GM23338 (cell line): Measurements from ENCODE around the gene R3HDM2. TPM values are rescaled to one million over a fixed set of nuclear protein-coding genes. Genes with fewer than 3 reads are reported as not detected.

Source experiments
- ATAC-seq: fragments of 200-7000 bp; cut with Tn5 transposase; 3 replicates; pipeline ENCODE4 v1.9.1; 2020
- DNase-seq: peaks from one replicate; pipeline ENCODE4 v3.0.0-alpha.2; 2015; ENCODE audit warnings: low spot score
- H2AFZ ChIP-seq: fragments of 200-600 bp; sonication (generic); 2 replicates; pipeline ENCODE4 v1.8.0; 2016; ENCODE audit warnings: antibody characterized with exemption, mild to moderate bottlenecking, moderate library complexity
- H3F3A ChIP-seq: fragments of 200-600 bp; sonication (generic); replicated peaks from 2 replicates; pipeline ENCODE4 v1.8.0; 2017; ENCODE audit warnings: antibody characterized with exemption, mixed run types, low read depth
- H3K27ac ChIP-seq: fragments of 200-600 bp; sonication (generic); 2 replicates; pipeline ENCODE4 v1.6.1; 2016; ENCODE audit warnings: low read depth
- H3K27me3 ChIP-seq: fragments of 200-600 bp; sonication (generic); 2 replicates; pipeline ENCODE4 v1.8.0; 2016; ENCODE audit warnings: mild to moderate bottlenecking, mixed run types, moderate library complexity; ENCODE audit not compliant: insufficient read depth
- H3K36me3 ChIP-seq: fragments of 200-600 bp; sonication (generic); 2 replicates; pipeline ENCODE4 v1.8.0; 2016; ENCODE audit warnings: mild to moderate bottlenecking; ENCODE audit not compliant: insufficient read depth
- H3K4me1 ChIP-seq: fragments of 200-600 bp; sonication (generic); 2 replicates; pipeline ENCODE4 v1.8.0; 2016; ENCODE audit warnings: mild to moderate bottlenecking, moderate library complexity; ENCODE audit not compliant: insufficient read depth
- H3K4me2 ChIP-seq: fragments of 200-600 bp; sonication (generic); 2 replicates; pipeline ENCODE4 v1.7.1; 2017; ENCODE audit warnings: mixed run types
- H3K4me3 ChIP-seq: fragments of 200-600 bp; sonication (generic); 2 replicates; pipeline ENCODE4 v1.6.1; 2016; ENCODE audit warnings: mixed run types
- H3K79me2 ChIP-seq: fragments of 200-600 bp; sonication (generic); replicated peaks from 2 replicates; pipeline ENCODE4 v1.8.0; 2017; ENCODE audit warnings: mild to moderate bottlenecking; ENCODE audit not compliant: insufficient read depth
- H3K9me2 ChIP-seq: fragments of 200-600 bp; sonication (generic); 2 replicates; pipeline ENCODE4 v1.8.0; 2017; ENCODE audit not compliant: insufficient read depth
- H4K20me1 ChIP-seq: fragments of 200-600 bp; sonication (generic); replicated peaks from 2 replicates; pipeline ENCODE4 v1.8.0; 2017; ENCODE audit warnings: mild to moderate bottlenecking; ENCODE audit not compliant: insufficient read depth
- H3K27ac Mint-ChIP-seq: 2 replicates; pipeline ENCODE4 v1.8.0; 2020; ENCODE audit warnings: inconsistent platforms, mild to moderate bottlenecking, moderate library complexity, mixed read lengths
- H3K27me3 Mint-ChIP-seq: 3 replicates; pipeline ENCODE4 v1.8.0; 2022; ENCODE audit warnings: low read depth, mild to moderate bottlenecking, moderate library complexity, mixed read lengths, inconsistent platforms; ENCODE audit not compliant: insufficient read depth, poor library complexity
- H3K36me3 Mint-ChIP-seq: 3 replicates; pipeline ENCODE4 v1.8.0; 2021; ENCODE audit warnings: low read depth, mild to moderate bottlenecking, inconsistent platforms, moderate library complexity, mixed read lengths
- H3K4me1 Mint-ChIP-seq: 3 replicates; pipeline ENCODE4 v1.8.0; 2020; ENCODE audit warnings: mild to moderate bottlenecking, inconsistent platforms, mixed read lengths
- H3K4me3 Mint-ChIP-seq: 3 replicates; pipeline ENCODE4 v1.8.0; 2021; ENCODE audit warnings: moderate library complexity, mild to moderate bottlenecking, inconsistent platforms, mixed read lengths
- H3K9me3 Mint-ChIP-seq: 3 replicates; pipeline ENCODE4 v1.8.0; 2020; ENCODE audit warnings: moderate library complexity, mild to moderate bottlenecking, inconsistent platforms, mixed read lengths
- CREB1 ChIP-seq: fragments of 250-450 bp; sonication (Bioruptor Pico); IDR thresholded peaks from 2 replicates; pipeline ENCODE4 v1.5.0; 2020; ENCODE audit warnings: low read depth, mild to moderate bottlenecking, moderate library complexity
- EZH2 ChIP-seq: fragments of 200-600 bp; sonication (generic); IDR thresholded peaks from one replicate; pipeline ENCODE4 v1.8.0; 2017; ENCODE audit warnings: antibody characterized with exemption, mild to moderate bottlenecking, low read depth; ENCODE audit not compliant: unreplicated experiment
- EZH2phosphoT487 ChIP-seq: fragments of 200-600 bp; sonication (generic); IDR thresholded peaks from one replicate; pipeline ENCODE4 v1.8.1; 2018; ENCODE audit warnings: antibody characterized with exemption; ENCODE audit not compliant: unreplicated experiment
- NANOG ChIP-seq: IDR thresholded peaks from 2 replicates; pipeline ENCODE4 v1.6.1; 2016; ENCODE audit warnings: antibody characterized with exemption, borderline replicate concordance
- POLR2AphosphoS5 ChIP-seq: IDR thresholded peaks from 2 replicates; pipeline ENCODE4 v1.6.1; 2016; ENCODE audit warnings: antibody characterized with exemption, low read depth
- ZNF114 ChIP-seq: fragments of 250-450 bp; sonication (Bioruptor Pico); IDR thresholded peaks from 2 replicates; pipeline ENCODE4 v1.5.0; 2020; ENCODE audit warnings: mild to moderate bottlenecking, moderate library complexity
- ZNF331 ChIP-seq: fragments of 250-450 bp; sonication (Bioruptor Pico); IDR thresholded peaks from 2 replicates; pipeline ENCODE4 v1.5.0; 2020; ENCODE audit warnings: low read depth, mild to moderate bottlenecking, moderate library complexity
- polyA plus RNA-seq: library from polyadenylated mRNA; unstranded; fragments of >200 nt; fragmentation: Nextera tagmentation; extraction: Ambion mirVana; gene quantifications from 2 replicates; pipeline ENCODE4 v1.2.1, GENCODE V29; 2016
- total RNA-seq: library from RNA; depleted of rRNA; stranded (reverse); fragments of >200 nt; shearing (Covaris generic); gene quantifications from 2 replicates; pipeline ENCODE4 v1.2.3, GENCODE V29; 2014
- TF ChIP-seq, protein P1 (sequence below): fragments of 250-450 bp; sonication (Bioruptor Pico); IDR thresholded peaks from 2 replicates; pipeline ENCODE4 v1.5.0; 2020; ENCODE audit warnings: mild to moderate bottlenecking, moderate library complexity
- TF ChIP-seq, protein P2 (sequence below), 2 experiments: fragments of 200-600 bp in 1 of 2; sonication (generic) in 1 of 2; conservative IDR thresholded peaks; 2 replicates each; pipeline versions ENCODE4 v1.5.1 to v1.6.1; 2016 to 2017; ENCODE audit warnings: antibody characterized with exemption in 2 of 2, low read depth in 2 of 2, mild to moderate bottlenecking in 2 of 2, moderate library complexity in 1 of 2

The R3HDM2 gene
- total and polyA plus RNA-seq, 2 experiments from 2014 or later: 9.6 to 19.6 TPM

DNA sequence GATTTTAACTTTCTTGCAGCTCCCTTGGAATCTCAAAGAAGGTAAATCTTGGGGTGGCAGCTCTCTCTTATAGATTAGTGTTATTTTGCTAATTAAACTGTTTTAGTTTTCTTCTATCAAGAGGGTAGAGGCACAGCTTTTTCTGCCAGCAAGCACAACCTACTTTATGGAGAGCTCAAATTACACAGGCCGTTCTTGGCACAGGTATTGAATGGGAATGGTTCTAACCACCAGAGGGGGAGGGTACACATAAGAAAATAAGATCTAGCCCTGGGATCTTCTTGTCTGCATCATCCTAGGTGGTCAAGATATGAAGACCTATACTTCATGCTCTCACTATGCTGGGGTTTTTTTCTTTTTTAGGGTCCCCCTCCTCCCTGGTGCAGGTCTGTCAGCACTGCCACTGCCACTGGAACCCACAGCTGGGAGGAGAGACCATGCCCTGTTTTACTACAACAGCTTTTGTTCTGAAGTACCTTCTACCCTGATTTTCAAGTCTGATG lies 131.3 kb downstream of the R3HDM2 start (continued):
- TF ChIP-seq, protein P1, sequence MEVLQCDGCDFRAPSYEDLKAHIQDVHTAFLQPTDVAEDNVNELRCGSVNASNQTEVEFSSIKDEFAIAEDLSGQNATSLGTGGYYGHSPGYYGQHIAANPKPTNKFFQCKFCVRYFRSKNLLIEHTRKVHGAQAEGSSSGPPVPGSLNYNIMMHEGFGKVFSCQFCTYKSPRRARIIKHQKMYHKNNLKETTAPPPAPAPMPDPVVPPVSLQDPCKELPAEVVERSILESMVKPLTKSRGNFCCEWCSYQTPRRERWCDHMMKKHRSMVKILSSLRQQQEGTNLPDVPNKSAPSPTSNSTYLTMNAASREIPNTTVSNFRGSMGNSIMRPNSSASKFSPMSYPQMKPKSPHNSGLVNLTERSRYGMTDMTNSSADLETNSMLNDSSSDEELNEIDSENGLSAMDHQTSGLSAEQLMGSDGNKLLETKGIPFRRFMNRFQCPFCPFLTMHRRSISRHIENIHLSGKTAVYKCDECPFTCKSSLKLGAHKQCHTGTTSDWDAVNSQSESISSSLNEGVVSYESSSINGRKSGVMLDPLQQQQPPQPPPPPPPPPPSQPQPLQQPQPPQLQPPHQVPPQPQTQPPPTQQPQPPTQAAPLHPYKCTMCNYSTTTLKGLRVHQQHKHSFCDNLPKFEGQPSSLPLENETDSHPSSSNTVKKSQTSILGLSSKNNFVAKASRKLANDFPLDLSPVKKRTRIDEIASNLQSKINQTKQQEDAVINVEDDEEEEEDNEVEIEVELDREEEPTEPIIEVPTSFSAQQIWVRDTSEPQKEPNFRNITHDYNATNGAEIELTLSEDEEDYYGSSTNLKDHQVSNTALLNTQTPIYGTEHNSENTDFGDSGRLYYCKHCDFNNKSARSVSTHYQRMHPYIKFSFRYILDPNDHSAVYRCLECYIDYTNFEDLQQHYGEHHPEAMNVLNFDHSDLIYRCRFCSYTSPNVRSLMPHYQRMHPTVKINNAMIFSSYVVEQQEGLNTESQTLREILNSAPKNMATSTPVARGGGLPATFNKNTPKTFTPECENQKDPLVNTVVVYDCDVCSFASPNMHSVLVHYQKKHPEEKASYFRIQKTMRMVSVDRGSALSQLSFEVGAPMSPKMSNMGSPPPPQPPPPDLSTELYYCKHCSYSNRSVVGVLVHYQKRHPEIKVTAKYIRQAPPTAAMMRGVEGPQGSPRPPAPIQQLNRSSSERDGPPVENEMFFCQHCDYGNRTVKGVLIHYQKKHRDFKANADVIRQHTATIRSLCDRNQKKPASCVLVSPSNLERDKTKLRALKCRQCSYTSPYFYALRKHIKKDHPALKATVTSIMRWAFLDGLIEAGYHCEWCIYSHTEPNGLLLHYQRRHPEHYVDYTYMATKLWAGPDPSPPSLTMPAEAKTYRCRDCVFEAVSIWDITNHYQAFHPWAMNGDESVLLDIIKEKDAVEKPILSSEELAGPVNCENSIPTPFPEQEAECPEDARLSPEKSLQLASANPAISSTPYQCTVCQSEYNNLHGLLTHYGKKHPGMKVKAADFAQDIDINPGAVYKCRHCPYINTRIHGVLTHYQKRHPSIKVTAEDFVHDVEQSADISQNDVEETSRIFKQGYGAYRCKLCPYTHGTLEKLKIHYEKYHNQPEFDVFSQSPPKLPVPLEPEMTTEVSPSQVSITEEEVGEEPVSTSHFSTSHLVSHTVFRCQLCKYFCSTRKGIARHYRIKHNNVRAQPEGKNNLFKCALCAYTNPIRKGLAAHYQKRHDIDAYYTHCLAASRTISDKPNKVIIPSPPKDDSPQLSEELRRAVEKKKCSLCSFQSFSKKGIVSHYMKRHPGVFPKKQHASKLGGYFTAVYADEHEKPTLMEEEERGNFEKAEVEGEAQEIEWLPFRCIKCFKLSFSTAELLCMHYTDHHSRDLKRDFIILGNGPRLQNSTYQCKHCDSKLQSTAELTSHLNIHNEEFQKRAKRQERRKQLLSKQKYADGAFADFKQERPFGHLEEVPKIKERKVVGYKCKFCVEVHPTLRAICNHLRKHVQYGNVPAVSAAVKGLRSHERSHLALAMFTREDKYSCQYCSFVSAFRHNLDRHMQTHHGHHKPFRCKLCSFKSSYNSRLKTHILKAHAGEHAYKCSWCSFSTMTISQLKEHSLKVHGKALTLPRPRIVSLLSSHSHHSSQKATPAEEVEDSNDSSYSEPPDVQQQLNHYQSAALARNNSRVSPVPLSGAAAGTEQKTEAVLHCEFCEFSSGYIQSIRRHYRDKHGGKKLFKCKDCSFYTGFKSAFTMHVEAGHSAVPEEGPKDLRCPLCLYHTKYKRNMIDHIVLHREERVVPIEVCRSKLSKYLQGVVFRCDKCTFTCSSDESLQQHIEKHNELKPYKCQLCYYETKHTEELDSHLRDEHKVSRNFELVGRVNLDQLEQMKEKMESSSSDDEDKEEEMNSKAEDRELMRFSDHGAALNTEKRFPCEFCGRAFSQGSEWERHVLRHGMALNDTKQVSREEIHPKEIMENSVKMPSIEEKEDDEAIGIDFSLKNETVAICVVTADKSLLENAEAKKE: no peak
- no peak for TF ChIP-seq POLR2AphosphoS5
- TF ChIP-seq EZH2phosphoT487: no peak
- TF ChIP-seq NANOG: no peak
- no peak for TF ChIP-seq ZNF114

DNA sequence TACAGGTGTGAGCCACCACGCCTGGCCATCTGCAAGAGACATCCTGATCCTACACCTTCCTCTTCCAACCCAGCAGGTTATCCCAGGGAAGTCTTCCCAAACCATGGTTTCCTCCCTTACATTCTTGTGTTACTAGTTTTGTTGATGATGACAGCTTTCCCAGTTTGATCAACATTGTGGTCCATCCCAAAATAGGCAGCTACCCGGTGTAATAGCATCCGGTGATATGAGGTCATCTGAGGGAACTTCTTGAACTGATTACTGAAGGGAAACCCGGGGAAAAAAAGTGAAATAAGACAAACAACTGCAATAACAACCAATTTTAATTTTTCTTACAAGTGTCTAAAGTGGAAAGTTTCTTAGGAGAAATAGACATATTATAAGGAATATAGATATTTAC lies 134.6 kb downstream of the R3HDM2 start:
- ATAC-seq (no peak), DNase-seq (no peak)
- no peak overlapping the region for H3K27ac ChIP-seq
- Mint-ChIP-seq H3K27me3 (peaks cover 3% of the 10 kb centered on the region), H3K36me3 (peaks cover 3% of the 10 kb centered on the region), H3K9me3 (no peaks in the 10 kb centered on the region), H3K27ac (no peak overlapping the region), H3K4me3 (no peak overlapping the region), H3K4me1 (peaks cover 15% of the 10 kb centered on the region)
- no peaks in the 10 kb centered on the region for H3K36me3 ChIP-seq
- H3K27me3 ChIP-seq: no peaks in the 10 kb centered on the region
- no peaks in the 10 kb centered on the region for H3K9me2 ChIP-seq
- H3K4me3 ChIP-seq: no peak overlapping the region
- H3K4me2 ChIP-seq: no peak overlapping the region
- no peak overlapping the region for H2AFZ ChIP-seq
- H3K4me1 ChIP-seq: peaks cover 16% of the 10 kb centered on the region
- H4K20me1 ChIP-seq: no peaks in the 10 kb centered on the region
- no peaks in the 10 kb centered on the region for H3K79me2 ChIP-seq
- H3F3A ChIP-seq: no peaks in the 10 kb centered on the region; the same call in 1 of the 2 replicates
- no peak for TF ChIP-seq CREB1 (CRISPR knock-in tag)
- no peak for TF ChIP-seq EZH2phosphoT487
- no peak for TF ChIP-seq ZNF114
- TF ChIP-seq ZNF331: no peak
- TF ChIP-seq, protein P2, sequence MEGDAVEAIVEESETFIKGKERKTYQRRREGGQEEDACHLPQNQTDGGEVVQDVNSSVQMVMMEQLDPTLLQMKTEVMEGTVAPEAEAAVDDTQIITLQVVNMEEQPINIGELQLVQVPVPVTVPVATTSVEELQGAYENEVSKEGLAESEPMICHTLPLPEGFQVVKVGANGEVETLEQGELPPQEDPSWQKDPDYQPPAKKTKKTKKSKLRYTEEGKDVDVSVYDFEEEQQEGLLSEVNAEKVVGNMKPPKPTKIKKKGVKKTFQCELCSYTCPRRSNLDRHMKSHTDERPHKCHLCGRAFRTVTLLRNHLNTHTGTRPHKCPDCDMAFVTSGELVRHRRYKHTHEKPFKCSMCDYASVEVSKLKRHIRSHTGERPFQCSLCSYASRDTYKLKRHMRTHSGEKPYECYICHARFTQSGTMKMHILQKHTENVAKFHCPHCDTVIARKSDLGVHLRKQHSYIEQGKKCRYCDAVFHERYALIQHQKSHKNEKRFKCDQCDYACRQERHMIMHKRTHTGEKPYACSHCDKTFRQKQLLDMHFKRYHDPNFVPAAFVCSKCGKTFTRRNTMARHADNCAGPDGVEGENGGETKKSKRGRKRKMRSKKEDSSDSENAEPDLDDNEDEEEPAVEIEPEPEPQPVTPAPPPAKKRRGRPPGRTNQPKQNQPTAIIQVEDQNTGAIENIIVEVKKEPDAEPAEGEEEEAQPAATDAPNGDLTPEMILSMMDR (conservative IDR thresholded peaks at IDR 0.05; ENCODE audit: low read depth in 2 of 2): no peak
- no peak for TF ChIP-seq EZH2
